Vagina (tissue), 2 donors: ENCODE results near the gene MAN2B2. TPM values are rescaled to one million over a fixed set of nuclear protein-coding genes. Genes with fewer than 3 reads are reported as not detected.

Experiments
- DNase-seq, 2 donors: peaks; one replicate each; pipeline ENCODE4 v3.0.0-alpha.2; 2017; ENCODE audit errors: extremely low spot score in 2 of 2
- H3K27ac ChIP-seq: fragments of 200-600 bp; sonication (generic); one replicate; pipeline ENCODE4 v1.5.1; 2019
- H3K27me3 ChIP-seq: fragments of 200-600 bp; sonication (generic); one replicate; pipeline ENCODE4 v1.5.1; 2019
- H3K36me3 ChIP-seq, 2 donors: fragments of 200-600 bp; sonication (generic); one replicate each; pipeline ENCODE4 v1.5.1; 2017 to 2019
- H3K4me1 ChIP-seq: fragments of 200-600 bp; sonication (generic); one replicate; pipeline ENCODE4 v1.5.1; 2019
- H3K4me3 ChIP-seq, 2 donors: fragments of 200-600 bp; sonication (generic); 1 replicate in 1 of 2; 2 replicates in 1 of 2; pipeline ENCODE4 v1.5.1; 2016 to 2019
- H3K9me3 ChIP-seq: fragments of 200-600 bp; sonication (generic); one replicate; pipeline ENCODE4 v1.5.1; 2019
- POLR2A ChIP-seq, 2 donors: fragments of 450-650 bp; IDR thresholded peaks; one replicate each; pipeline ENCODE4 v1.6.1; 2017; ENCODE audit warnings: antibody characterized with exemption in 2 of 2, mild to moderate bottlenecking in 2 of 2, moderate library complexity in 2 of 2
- POLR2AphosphoS5 ChIP-seq, 2 donors: sonication (generic); formaldehyde crosslinking; IDR thresholded peaks; one replicate each; pipeline ENCODE4 v1.9.0; 2017; ENCODE audit warnings: antibody characterized with exemption in 2 of 2, mild to moderate bottlenecking in 2 of 2, low read depth in 1 of 2; ENCODE audit not compliant: insufficient read depth in 1 of 2
- intact Hi-C: fragments of 100-400 bp; cut with DNase I; formaldehyde crosslinking; loops from one replicate; pipeline ENCODE4 v1.15.1; 2023
- total RNA-seq: library from RNA; depleted of rRNA; stranded (reverse); fragments of >200 nt; gene quantifications from one replicate; pipeline ENCODE4 v1.2.3, GENCODE V29; 2016
- TF ChIP-seq, protein P1 (sequence below), 3 experiments: fragments of 450-650 bp in 2 of 3; fragments of 200-600 bp in 1 of 3; sonication (generic) in 1 of 3; IDR thresholded peaks; one replicate each; pipeline ENCODE4 v1.5.1; 2017 to 2019; ENCODE audit warnings: antibody characterized with exemption in 3 of 3, mild to moderate bottlenecking in 2 of 3, moderate library complexity in 2 of 3

Gene MAN2B2
- total RNA-seq, 1 donor from 2014 or later = 26.3 TPM

DNA sequence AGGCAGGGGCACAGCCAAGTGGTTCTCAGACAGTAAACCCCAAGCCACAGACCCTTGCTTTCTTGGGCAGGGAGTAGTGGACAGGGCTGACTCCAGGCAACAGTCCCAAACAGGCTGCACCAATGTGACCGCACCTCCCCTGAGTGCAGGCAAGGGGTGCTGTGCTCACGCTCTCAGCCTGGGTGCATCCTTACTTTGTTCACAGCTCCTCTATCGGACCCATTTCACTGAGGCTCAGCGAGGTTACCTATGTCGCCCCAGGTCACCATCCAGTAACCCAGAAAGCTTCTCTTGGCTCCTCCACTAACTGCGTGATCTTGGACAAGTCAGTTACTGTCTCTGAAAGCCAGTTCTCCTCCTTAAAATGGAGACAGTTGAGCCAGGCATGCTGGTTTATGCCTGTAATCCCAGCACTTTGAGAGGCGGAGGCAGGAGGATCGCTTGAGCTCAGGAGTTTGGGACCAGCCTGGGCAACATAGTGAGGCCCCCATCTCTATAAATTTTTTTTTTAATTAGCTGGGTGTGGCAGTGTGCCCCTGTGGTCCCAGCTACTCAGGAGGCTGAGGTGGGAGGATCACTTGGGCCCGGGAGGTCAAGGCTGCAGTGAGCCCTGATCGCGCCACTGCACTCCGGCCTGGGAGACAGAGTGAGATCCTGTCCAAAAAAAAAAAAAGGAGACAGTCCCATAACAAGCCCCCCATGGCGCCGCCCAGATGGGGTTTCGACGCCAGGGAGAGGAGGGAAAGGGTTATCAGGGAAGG is 823 bp upstream of the MAN2B2 start:
- Histone ChIP-seq H3K27ac (peak overlapping the region; percentile 50), H3K4me3 (peak overlapping the region; percentile 78 to 97), H3K36me3 (peaks cover 0 to 10% of the 10 kb centered on the region in 2 donors), H3K27me3 (no peaks in the 10 kb centered on the region), H3K4me1 (peaks cover 25% of the 10 kb centered on the region), H3K9me3 (no peaks in the 10 kb centered on the region)
- DNase-seq = no peak
- intact Hi-C loops = no loop called here
- TF ChIP-seq POLR2A (IDR thresholded peaks at IDR 0.05) (no peak), POLR2AphosphoS5 (IDR thresholded peaks at IDR 0.05; ENCODE audit: insufficient read depth in 1 of 2, low read depth in 1 of 2) (no peak)
- TF ChIP-seq, protein P1, sequence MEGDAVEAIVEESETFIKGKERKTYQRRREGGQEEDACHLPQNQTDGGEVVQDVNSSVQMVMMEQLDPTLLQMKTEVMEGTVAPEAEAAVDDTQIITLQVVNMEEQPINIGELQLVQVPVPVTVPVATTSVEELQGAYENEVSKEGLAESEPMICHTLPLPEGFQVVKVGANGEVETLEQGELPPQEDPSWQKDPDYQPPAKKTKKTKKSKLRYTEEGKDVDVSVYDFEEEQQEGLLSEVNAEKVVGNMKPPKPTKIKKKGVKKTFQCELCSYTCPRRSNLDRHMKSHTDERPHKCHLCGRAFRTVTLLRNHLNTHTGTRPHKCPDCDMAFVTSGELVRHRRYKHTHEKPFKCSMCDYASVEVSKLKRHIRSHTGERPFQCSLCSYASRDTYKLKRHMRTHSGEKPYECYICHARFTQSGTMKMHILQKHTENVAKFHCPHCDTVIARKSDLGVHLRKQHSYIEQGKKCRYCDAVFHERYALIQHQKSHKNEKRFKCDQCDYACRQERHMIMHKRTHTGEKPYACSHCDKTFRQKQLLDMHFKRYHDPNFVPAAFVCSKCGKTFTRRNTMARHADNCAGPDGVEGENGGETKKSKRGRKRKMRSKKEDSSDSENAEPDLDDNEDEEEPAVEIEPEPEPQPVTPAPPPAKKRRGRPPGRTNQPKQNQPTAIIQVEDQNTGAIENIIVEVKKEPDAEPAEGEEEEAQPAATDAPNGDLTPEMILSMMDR (IDR thresholded peaks at IDR 0.05) = no peak

DNA sequence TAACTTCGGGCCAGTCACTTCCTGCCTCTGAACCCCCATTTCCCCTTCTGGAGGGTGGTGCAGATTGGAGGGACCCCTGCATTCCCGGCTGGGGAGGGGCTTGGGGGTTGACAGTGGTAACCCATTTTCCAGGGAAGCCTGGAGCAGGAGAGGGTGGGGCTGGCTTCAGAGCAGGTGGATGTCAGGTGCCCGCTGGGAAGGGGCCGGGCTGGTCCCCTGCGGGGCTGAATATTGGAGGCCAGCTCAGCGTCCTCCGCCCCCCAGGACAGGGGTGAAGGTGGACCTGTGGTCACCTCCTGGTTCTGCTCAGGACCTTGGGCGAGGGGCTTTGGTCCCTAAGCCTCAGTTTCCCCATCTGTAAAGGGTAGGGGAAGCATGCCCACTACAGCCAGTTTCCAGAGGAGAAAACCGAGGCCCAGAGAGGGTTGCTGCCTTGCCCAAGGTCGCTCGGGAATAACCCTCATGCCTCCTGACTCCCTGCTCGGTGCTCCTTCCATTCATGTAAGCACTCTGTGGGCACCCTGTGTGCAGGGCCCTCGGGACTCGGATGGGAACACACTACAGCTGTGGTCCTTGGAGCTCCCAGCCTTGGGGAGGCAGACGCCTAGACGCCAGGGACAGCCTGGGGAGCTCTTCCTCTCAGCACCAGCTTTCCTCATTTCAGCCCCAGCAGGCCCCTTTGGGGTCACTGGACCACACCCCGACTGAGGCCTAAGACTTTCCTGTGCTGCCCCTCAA is 683 bp downstream of the MAN2B2 start:
- Histone ChIP-seq H3K27ac (peak overlapping the region; percentile 68), H3K27me3 (no peaks in the 10 kb centered on the region), H3K4me1 (peaks cover 25% of the 10 kb centered on the region), H3K9me3 (no peaks in the 10 kb centered on the region), H3K36me3 (peaks cover 0 to 25% of the 10 kb centered on the region in 2 donors), H3K4me3 (peak overlapping the region; percentile 78 to 97)
- no peak for DNase-seq
- no peak for TF ChIP-seq POLR2AphosphoS5 (IDR thresholded peaks at IDR 0.05; ENCODE audit: insufficient read depth in 1 of 2, low read depth in 1 of 2)
- TF ChIP-seq POLR2A (IDR thresholded peaks at IDR 0.05) = no peak
- TF ChIP-seq, protein P1 (IDR thresholded peaks at IDR 0.05) = no peak
- intact Hi-C loops = no loop called here

DNA sequence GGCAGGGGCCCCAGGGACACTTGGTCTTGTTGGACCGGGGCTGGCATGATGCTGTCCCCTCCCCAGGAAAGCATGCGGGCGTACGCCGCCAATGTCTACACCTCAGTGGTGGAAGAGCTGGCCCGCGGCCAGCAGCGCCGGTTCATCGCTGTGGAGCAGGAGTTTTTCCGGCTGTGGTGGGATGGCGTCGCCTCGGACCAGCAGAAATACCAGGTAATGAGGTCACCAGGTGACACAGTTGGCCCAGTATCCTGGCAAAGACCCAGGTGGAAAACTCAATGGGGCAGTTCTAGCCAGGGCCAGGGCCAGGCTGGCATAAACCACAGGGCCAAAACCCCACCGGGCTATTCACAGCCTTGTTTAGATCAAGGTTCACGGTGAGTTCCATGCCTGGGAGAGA is 1.5 kb downstream of the MAN2B2 start:
- no peaks in the 10 kb centered on the region for H3K27me3 ChIP-seq
- intact Hi-C loops = no loop called here
- peaks cover 25% of the 10 kb centered on the region for H3K4me1 ChIP-seq
- no peak overlapping the region for H3K4me3 ChIP-seq
- DNase-seq = no peak
- TF ChIP-seq POLR2A (IDR thresholded peaks at IDR 0.05) (no peak), POLR2AphosphoS5 (IDR thresholded peaks at IDR 0.05; ENCODE audit: insufficient read depth in 1 of 2, low read depth in 1 of 2) (no peak)
- TF ChIP-seq, protein P1 (IDR thresholded peaks at IDR 0.05) = no peak
- H3K36me3 ChIP-seq = peaks cover 0 to 32% of the 10 kb centered on the region in 2 donors
- no peak overlapping the region for H3K27ac ChIP-seq
- H3K9me3 ChIP-seq = no peaks in the 10 kb centered on the region

DNA sequence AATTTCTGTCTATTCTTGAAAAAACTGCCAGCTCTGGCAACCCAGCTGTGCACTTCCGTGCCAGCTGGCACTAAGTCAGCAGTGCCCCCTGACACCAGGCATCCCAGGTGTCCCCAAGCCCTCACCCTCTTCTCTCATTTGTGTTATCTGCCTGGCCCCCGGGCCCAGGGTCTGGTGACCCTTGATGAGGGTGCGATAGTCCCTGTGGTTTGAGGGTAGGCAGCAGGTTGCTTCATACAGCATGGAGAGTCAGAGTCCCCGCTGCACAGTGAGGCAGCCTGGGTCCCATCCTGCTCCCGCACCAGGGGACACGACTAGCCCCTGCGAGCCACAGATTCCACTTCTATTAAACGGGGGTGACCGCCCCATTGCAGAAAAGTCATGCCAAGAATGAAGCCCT is 1.9 kb downstream of the MAN2B2 start:
- Histone ChIP-seq H3K9me3 (no peaks in the 10 kb centered on the region), H3K4me3 (no peak overlapping the region), H3K27me3 (no peaks in the 10 kb centered on the region), H3K36me3 (peaks cover 0 to 37% of the 10 kb centered on the region in 2 donors), H3K27ac (no peak overlapping the region), H3K4me1 (peaks cover 25% of the 10 kb centered on the region)
- DNase-seq = no peak
- intact Hi-C loops = no loop called here
- TF ChIP-seq POLR2AphosphoS5 (IDR thresholded peaks at IDR 0.05; ENCODE audit: insufficient read depth in 1 of 2, low read depth in 1 of 2) (no peak), POLR2A (IDR thresholded peaks at IDR 0.05) (no peak)
- TF ChIP-seq, protein P1 (IDR thresholded peaks at IDR 0.05) = no peak
